GM18907 (cell line): ENCODE data around the gene LRIG1.
A peak's percentile ranks its signal among the peaks of the same experiment; 100 is the strongest.

ENCODE experiments used
- ATAC-seq: cut with Tn5 transposase; IDR thresholded peaks from one replicate; pipeline ENCODE4 v1.9.1; 2021; ENCODE audit warnings: mild to moderate bottlenecking, moderate library complexity; ENCODE audit not compliant: unreplicated experiment

The LRIG1 gene

DNA sequence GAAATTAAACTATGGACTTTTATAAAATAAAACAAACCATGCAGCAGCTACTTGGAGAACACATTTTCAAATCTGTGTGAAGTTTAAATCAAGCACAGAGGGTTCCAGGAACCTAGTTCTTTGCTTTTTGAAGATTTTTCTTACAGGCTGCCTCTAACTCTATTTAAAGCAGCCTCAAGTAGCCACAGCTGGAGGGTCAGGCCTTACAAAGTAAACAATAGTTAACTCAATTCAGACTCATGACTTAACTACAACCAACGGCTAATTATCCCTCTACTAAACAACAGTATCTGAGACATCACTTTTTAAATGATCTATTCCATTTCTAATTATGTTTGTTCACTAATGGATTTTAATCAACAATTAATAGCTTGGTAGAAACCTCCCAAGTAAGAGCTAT lies 9.8 kb downstream of the LRIG1 start:
- no peak for ATAC-seq

DNA sequence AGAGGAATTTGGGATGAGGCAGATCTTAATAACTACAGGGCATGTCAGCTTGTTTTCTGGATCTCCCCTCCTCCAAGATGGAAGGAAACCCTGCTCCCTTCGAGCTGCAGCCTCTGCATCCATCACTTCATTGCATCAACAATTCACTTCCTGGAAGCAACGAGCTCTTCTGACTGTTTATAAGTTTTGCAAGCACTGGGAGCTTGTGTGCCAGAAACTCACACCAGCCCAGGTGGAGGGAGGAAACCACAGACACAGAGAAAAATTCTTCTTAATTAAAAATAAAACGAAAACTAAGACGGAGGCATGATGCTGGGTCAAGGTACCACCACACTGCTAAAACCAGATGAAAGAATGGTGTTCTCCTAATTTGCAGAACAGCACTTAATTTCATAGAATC lies 10.6 kb downstream of the LRIG1 start:
- no peak for ATAC-seq

DNA sequence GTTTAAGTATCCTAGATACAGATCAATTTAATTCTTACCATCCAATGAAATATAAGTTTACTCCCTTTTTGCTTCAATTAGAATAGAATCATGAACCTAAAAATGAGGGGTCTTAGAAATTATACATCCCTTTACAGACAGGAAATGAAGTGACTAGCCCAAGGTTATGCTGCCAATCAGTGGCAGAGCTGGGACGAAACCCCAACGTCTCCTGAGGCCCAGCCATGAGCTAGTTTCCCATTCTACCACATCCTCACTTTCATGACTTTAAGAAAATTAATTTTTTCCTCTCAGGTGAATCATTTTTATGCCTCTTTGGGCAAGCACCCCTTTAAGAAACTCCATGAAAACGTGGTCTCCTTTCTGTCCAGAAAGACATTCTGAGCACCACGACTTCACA lies 11.2 kb downstream of the LRIG1 start:
- ATAC-seq: peak; percentile 41

DNA sequence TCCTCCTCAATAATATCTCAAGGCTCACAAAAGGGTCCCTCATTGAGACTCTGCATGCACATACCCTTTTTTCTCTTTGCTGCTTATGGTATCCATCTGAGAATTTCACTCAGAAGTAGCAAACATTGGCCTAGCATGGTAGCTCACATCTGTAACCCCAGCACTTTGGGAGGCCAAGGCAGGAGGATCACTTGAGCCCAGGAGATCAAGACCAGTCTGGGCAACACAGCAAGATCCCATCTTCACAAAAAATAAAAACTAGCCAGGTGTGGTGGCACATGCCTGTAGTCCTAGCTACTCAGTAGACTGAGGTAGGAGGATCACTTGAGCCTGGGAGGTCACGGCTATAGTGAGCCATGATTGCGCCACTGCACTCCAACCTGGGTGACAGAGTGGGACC lies 11.7 kb downstream of the LRIG1 start:
- ATAC-seq: no peak

DNA sequence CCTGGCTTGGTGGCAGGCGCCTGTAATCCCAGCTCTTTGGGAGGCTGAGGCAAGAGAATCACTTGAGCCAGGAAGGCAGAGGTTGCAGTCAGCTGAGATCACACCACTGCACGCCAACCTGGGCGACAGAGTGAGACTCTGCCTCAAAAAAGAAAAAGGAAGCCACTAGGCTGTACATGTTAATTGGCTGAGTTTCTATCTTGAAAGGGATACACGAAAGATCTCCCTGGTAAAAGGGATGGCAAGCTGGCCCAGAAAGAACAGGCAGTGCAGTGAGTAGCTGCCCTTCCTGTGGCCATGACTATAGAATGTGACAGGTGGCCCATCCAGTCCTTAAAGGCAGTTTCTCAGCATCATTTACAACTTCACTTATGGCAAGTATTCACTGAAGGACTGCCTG lies 12.3 kb downstream of the LRIG1 start:
- ATAC-seq: peak; percentile 42

DNA sequence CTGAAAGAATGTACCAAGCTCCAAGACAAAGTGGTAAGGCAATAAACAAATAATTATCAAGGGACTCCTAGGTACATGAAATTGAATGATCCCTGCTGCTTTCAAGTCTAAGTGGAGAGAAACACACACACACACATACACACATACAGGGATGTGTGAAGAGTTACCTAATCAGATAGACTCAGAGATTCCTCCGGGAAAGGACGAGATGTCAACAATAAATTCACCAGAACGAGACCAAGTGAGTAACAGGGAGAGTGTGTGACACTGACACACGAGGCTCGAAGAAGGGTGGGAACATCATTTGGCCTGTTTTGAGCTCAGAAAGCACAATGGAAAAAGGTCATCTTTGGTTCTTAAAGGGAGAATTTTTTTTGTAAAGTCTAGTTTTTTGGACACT lies 13.4 kb downstream of the LRIG1 start:
- ATAC-seq: no peak

DNA sequence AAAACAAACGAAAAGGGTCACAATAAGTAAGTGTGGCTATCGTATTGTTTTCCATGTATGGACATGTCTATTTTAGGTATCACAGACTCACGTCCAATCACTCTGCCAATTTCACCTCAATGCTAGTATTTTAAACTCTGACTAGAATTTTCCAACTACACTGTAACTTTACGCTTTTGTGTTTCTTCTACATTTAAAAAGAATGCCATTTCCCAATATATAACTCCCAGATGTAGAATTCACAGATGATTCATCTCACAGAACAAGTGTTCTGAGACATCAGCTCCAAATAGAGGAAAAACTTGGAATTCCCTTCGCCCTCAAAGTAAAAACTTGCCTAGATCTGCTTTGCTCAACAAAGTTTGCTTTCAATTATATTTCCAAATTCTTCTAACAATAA lies 14.2 kb downstream of the LRIG1 start:
- ATAC-seq: no peak

DNA sequence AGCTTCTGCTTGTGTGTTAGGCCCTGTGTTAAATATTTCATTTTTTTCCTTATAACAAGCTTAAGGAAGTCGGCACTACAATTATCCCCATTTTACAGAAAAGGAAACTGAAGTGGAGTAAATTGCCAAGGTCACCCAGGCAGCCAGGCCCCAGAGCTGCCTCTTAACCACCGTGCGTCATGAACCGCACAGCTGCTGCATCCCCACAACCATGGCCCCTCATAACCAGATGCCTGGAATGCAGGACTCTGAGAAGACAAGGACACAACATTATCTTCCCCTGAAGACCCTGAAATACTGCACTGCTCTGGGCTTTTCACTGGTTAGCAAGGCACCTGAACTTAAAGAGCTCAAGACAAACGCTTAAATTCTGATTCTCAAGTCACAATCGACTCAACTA lies 14.6 kb downstream of the LRIG1 start:
- ATAC-seq: no peak

DNA sequence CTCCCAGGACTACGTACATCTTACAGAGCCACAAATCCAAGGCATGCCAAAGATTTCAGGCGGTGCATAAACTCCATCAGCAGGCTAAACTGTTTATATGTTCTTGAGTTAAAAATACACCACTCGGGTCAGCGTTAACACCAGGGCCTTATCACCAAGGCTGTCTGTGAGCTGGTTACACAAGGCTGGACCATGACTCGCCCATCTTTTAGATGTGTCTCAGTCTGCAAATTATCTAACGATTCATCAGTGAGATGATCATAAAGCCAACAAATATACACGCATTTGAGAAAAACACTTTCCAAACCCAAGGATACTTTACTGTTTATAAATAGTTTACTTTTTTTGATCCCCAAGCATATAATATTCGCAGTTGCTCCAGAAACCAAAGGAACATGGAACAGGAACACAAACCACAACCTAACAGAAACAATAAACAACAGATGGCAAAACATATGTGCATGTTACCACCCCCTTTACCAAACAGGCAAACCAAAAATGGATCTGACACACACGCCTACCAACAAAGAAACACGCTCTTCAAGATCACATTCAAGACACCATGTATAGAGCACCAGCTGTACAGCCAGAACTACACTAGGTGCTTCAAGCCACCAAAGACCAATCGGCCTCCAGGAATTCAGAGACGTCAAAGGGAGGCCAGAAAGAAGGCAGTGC lies 15.4 kb downstream of the LRIG1 start:
- no peak for ATAC-seq

DNA sequence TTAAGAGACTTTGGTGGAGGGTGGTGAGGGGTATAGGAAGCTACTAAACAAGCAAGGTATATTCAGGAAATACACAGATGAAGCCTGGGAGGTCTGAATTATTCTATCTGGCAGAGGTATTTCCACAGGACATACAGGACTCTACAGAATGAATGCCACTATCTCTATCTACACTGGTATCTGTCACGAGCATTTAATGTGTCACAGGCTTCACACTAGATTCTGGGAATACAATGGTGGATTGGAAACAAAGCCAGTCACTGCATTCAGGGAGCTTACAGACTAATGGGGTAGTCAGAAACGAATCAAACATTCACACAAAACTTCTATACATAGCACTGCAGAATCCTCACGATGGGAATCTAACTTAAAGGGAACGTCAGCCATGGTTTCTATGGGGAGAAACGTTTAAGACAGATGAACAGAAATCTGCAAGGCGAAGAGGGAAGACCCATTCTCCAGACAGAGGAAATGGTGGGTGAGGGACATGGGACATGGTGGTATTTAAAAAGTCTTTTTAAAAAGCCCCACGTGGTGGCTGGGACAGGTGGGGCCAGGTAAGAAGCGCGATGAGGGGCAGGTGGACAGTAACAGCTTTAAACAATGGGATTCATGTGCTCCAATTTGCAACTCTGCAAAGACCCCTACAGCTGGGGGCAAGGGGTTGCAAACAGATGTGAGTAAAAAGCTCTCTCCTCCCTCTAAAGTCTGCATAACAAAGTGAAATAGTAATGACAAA lies 16.5 kb downstream of the LRIG1 start:
- ATAC-seq: no peak

DNA sequence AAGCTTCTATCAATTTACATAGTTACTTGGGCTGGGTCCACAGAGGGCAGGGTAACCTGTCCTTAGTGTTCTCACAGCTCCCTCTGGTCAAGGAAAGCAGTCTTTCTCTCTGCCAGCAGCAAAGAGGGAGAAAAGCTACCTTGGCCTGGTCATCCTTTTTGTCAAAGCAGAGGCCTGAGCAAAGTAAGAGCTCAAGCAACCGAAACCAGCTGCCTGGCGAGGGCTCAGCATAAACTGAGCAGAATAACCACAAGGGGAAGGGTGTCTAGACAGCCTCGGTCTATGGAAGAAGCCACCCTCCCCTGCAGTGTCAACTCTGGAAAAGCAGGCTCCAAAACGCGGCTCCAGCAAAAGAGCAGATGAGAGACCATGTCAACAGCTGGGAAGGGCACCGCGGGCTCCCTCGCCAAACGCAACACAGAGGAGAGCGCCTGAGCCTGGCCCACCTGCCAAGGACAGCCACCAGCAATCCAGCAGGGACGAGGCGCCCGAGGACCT lies 17.4 kb downstream of the LRIG1 start:
- ATAC-seq: peak; percentile 37

DNA sequence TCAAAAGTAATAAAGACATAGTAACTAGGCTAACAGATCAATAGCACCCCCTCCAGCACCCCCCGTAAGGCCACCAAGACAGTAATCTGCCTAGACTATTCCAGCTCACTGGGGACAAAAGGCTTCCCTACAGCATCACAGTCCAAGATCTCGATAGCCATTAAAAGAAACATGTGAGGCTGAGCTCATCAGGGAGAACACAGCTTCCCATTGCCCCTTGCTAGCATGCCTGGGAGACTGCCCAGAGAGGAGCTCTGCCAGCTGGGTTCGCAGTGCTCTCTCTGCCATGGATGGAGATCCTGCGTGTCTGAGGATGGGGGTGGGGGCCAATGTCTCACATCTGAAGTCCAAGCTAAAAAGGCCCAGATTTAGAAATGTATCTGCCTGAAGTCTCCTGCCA lies 17.8 kb downstream of the LRIG1 start:
- ATAC-seq: no peak

DNA sequence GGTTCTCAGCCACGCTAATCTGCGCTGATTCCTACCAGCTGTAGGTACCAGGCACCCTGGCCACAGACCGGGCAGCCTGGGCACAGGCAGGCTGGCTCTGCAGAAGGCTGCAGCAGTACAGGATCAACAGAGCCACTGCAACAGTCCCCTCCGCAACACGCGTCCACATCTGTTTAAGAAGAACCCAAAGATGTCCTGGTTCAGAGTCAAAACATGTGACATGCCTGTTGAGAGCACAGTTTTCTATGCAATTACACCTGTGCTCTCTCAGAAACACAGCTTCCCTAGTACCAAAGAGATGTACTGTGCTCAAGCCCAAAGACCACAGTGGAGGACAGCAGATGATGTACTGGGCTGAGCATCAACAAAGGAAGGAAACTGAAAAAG lies 18.8 kb downstream of the LRIG1 start:
- ATAC-seq: peak; percentile 4

DNA sequence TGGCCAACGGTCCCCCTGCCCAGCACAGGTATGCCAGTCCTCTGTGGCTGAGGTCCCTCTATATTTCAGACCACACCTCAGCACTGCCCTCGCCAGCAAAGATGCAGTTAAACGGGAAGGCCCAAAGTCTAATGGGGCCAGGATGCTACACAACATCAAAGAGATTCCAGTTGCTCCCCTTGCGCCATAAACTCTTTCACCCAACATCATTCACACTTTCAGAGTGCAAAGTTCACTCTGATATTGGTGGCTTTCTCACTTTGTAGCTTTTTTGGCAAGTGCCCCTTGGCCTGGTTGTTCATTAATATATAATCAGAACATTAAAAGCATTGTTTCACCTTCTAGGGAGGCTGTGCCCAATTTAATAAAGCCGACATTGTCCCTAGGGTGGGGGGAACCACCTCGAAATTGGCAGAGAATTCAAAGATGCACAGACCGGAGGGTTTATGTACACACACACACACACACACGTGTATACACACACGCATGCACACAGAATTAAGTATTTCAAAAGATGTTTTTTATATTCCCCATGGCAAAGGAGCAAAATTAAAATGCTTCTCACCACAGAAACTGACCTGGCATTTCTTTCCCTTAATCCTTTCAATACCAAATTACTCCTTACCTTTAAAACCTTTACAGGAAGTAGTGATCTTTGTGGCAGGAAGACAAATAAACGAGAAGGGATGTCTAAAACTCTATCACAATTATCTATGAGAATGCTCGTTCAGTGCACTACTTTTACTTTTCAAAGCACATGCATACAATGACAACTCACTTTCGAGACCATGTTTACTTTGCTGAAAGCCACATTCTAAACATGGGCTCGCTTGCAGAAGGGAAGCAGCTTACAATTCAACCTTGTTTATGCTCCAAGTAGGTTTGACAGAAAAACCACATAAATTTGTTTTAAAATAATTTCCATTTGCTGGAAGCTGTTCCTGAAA lies 19.5 kb downstream of the LRIG1 start:
- peak; percentile 37 for ATAC-seq

DNA sequence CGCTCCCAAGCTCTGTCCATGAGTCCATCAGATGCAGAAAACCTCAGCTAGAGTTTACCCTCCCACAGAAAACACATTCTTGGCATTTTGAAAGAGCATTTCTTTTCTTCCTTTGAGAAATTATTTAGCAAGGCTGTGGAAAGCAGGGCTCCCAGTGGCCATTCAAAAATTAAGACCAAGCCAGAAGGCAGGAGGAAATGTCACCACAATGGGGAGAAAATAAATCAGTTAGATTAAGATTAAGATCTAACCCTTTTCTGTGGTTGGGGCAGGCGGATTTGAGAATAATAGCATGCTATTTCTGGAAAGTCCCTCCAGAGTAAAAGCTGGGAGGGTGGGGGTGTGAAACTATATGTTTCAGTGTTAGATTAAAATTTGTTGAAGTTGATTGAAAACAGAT lies 20.2 kb downstream of the LRIG1 start:
- ATAC-seq: peak; percentile 59

DNA sequence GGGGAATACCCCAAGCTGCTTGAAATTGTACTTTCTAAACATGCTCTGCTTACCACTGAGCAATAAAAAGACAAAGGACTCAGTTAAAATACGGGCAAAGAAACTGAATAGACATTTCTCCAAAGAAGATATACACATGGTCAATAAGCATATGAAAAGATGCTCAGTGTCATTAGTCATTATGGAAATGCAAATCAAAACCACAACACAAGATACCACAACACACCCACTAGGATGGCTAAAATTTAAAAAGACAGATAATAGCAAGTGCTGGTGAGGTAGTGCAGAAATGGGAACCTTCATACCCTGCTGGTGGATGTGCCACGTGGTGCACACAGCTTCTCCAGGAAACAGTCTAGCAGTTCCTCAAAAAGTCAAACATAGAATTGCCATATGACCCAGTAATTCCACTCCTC lies 21.3 kb downstream of the LRIG1 start:
- peak; percentile 34 for ATAC-seq

DNA sequence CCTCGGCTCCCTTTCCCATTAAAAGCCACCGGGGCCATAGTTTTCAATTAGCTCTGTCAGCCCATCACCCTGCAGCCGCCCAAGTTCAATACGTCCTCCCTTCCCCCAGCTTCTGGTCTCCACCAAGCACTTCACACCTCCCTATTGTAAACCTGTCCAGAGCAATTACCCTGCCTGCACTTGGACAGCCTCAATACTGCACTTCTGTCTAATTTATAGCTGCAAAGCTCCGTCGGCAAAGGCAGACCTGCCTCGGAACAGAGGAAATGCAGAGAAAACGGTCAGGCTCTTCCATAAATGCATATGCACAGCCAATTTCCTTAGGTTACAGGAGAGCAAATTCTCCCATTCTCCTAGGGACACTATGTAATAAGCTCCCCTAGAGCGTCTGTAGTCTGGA lies 21.9 kb downstream of the LRIG1 start:
- no peak for ATAC-seq

DNA sequence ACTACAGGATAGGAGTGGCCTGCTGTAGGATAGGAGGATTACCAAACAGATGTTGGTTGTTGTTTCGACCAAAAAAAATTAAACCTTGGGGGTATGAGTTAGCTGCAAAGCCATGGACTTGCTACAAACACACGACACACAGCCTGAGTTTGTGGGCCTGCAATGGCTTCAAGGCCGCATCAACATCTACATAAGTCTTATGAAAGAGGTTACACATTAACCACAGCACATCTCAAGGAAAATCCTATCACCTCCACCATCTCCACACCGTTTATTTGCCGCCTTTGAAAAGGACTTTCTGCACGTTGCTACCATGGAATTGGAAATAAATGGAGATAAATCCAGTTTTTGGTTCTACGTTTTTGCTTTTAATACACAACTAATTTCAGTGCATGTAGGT lies 23.0 kb downstream of the LRIG1 start:
- no peak for ATAC-seq

DNA sequence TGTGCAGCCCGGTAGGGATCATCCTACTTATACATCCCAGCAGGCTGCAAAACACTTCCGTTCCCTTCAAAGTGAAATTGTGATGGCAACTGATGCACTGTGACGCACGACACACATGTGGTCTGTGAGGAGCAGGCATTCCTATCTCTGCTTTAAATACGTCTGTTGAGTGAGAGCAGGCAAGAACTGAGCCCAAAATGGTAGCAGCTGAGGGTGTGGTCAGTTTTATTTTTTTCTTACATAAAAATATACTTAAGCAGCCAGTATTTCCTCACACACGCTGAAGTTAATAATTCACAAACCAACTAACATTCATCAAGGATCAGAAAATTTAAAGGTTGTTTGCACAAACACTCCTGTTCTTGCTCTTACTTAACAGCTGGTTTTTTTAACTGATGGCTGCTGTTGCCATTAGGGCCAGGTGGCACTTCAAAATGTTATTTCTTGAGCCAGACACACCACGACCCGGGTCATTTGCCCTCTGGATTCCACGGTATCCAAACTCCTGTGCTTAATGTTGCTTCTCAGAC lies 23.9 kb downstream of the LRIG1 start:
- no peak for ATAC-seq

DNA sequence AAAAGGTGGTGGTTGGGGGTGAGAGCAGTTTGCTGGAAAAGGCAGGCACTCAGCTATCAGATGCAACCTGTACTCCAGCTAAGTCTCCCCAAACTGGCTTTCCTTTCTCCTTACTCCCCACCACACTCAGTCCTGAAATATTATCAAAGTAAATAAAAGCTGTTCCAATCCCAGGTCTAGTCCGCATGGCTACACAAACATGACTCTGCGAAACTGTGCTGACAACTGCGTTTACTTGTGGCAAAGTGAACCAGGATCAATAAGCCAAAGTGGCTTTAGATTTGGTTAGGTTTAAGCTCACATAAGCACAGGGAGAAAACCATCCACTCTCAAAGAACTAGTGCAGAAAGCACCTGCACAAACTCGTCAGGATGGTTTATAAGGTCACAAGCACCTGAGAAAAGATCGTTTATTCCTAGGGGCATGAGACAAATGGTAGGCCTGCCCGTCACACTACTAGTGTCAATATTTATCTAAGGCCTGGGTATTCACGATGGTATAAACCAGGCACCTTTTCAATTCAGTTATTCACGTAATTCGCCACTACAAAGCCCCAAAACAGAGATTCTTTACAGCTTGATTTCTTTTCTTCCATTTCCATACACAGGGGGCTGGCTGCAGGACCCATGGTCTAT lies 25.3 kb downstream of the LRIG1 start:
- ATAC-seq: no peak

DNA sequence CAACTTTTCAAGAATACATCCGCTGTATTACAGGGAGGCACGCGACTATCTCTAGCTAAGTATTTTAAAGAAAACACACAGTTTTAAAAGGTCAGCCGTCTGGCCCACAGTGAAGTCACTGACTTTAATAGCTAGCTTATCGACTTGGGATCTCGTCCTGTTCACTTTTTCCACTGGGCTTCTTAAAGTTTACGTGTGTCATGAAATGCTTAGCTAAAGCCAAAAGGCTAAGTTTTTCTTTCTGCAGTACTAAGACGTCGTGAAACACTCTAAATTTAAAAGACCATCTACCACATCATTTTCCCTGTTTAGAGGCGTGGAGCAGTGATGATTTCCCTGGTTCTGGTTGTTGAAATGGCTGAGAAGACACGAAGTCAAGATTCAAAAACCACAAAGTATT lies 27.1 kb downstream of the LRIG1 start:
- ATAC-seq: no peak
